H7 (cell line): Measurements from ENCODE around the gene TRIP10. TPM values are rescaled to one million over a fixed set of nuclear protein-coding genes. Genes with fewer than 3 reads are reported as not detected.

ENCODE experiments used
- DNase-seq: peaks from one replicate; pipeline ENCODE4 v3.0.0; 2012
- H3K27me3 ChIP-seq: 2 replicates; pipeline ENCODE4 v1.6.0; 2011; ENCODE audit warnings: mild to moderate bottlenecking, low read length; ENCODE audit not compliant: control insufficient read depth, insufficient read depth
- H3K36me3 ChIP-seq: replicated peaks from 2 replicates; pipeline ENCODE4 v1.5.1; 2011; ENCODE audit warnings: low read length; ENCODE audit not compliant: control insufficient read depth, insufficient read depth
- H3K4me3 ChIP-seq: 2 replicates; pipeline ENCODE4 v1.5.1; 2011; ENCODE audit warnings: low read depth, mild to moderate bottlenecking, control low read depth, low read length, moderate library complexity; ENCODE audit not compliant: insufficient read depth
- total RNA-seq: library from RNA; depleted of rRNA; stranded (reverse); fragments of >200 nt; shearing (Covaris generic); gene quantifications from 2 replicates; pipeline ENCODE4 v1.2.3, GENCODE V29; 2014

TRIP10 gene
- total RNA-seq, 1 experiment from 2014 or later = 92.2 TPM

DNA sequence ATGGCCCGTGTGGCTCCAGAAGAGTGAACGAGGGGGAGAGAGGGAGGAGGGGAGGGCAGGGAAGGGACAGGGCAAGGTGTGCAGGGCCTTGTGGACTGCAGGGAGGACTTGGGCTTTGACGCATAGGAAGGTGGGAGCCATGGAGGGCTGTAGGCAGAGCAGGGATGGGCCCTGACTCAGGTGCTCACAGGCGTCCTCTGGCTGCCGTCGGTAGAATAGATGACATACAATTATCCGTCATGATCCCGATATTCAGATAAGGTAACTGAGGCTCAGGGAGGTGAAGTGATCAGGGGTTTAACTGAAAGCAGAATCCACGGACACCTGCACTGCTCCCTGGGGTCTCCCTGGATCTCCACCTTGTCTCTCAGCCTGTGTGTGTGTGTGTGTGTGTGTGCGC, 22.4 kb upstream of the TRIP10 start:
- no peaks in the 10 kb centered on the region for H3K27me3 ChIP-seq
- H3K36me3 ChIP-seq = no peaks in the 10 kb centered on the region
- H3K4me3 ChIP-seq = no peak overlapping the region
- peak; percentile 51 for DNase-seq

DNA sequence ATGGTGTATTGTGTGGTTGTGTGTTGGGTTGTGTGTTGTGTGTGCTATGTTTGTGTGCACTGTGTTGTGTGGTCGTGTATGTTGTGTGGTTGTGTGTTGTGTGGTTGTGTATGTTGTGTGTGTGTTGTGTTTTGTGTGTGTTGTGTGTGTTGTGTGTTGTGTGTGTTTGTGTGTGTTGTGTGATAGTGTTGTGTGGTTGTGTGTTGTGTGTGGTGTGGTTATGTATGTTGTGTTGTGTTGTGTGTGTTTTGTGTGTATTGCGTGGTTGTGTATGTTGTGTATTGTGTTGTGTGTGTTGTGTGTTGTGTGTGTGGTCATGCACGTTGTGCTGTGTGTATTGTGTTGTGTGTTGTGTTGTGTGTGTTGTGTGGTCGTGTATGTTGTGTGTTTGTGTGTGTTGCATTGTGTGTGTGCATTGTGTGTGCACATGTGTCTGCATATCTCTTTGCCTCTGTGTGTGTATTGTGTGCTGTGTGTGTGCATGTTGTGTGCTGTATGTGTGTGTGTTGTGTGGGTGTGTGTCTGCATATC, 22.0 kb upstream of the TRIP10 start:
- Histone ChIP-seq H3K27me3 (no peaks in the 10 kb centered on the region), H3K4me3 (peak overlapping the region; percentile 44), H3K36me3 (no peaks in the 10 kb centered on the region)
- DNase-seq = no peak

DNA sequence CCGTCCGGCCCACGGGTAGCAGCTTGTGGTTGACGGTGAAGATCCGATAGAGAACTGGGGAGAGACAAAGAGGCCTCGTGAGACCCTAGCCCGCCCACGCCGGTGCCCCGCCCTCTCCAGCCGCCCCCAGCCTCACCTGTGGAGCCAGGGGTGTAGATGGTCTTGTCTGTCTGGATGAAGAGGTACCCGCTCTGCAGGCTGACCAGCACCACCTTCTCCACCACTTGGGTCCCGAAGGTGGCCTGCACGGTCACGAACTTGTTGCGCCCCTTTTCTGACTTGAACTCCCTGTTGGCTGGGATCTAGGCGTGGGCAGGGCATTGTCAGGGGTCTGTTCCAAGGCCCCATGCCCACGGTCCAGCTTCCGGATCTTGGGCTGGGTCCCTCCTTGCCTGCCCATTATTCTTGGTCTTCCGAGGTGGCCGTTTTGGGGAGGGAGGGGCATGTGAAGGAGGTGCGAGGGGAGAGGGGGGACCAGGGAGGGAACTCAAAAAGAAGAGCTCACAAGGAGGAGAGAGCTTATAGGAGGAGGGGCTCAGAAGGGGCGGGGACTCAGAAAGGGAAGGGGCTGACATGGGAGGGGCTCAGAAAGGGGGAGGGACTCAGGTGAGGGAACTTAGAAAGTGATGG, 21.3 kb upstream of the TRIP10 start:
- H3K36me3 ChIP-seq = no peaks in the 10 kb centered on the region
- no peaks in the 10 kb centered on the region for H3K27me3 ChIP-seq
- peak; percentile 92 for DNase-seq
- H3K4me3 ChIP-seq = peak overlapping the region; percentile 44

DNA sequence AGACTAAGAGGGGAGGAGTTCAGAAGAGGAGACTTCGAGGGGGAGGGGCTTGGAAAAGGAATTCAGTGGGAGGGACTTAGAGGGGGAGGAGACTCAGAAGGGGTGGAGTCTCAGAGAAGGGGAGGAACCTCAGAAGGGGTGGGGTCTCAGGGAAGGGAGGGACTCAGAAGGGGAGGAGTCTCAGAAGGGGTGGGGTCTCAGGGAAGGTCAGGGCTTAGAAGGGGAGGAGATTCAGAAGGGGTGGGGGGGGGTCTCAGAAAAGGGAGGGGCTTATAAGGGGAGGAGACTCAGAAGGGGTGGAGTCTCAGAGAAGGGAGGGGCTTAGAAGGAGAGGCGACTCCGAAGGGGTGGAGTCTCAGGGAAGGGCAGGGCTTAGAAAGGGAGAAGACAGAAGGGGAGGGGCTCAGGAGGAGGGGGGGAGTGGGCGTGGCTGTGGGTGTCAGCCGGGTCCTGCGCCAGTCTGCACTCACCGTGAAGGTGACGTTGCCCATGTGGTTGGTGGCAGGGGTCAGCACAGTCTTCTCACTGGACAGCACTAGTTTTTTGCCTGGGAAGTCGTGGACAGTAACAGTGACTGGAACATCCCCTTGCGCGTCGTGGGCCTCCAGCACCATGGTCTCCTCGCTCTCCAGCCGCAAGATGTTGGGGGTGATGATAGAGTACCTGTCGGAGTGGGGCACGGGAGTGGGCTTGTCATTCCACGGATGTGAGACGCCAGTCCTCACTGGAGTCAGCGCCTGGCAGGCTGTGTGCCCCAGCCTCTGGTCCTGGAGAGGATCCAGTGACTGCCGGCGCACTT, 20.5 kb upstream of the TRIP10 start:
- Histone ChIP-seq H3K36me3 (no peaks in the 10 kb centered on the region), H3K27me3 (no peaks in the 10 kb centered on the region), H3K4me3 (no peak overlapping the region)
- DNase-seq = peak; percentile 97

DNA sequence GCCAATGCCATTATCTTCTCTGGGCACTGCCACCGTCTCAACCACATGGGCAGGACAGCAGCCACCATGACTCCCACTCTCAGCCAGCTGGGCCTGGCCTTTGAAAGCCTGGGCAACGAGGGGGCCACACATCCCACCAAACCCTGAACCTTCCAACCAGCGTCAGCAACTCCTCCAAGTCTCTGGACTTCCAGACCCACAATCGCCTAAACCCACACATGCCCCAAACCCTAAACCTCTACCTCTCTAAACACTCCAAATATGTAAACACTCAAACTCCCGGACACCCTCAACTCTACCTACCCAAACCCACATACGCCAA, 20.0 kb upstream of the TRIP10 start:
- Histone ChIP-seq H3K27me3 (no peaks in the 10 kb centered on the region), H3K4me3 (no peak overlapping the region), H3K36me3 (no peaks in the 10 kb centered on the region)
- no peak for DNase-seq

DNA sequence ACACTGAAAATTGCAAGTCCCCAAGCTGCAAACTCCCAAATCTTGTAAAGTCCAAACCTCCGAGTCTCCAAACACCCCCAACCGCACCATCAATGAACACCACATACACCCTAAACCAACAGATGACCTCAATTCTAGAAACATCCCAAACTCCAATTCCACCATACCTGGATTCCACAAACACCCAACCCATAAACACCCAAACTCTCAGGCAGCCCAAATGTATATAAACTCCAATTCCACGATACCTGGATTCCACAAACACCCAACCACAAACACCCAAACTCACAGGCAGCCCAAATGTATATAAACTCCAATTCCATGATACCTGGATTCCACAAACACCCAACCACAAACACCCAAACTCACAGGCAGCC, 19.5 kb upstream of the TRIP10 start:
- no peak for DNase-seq
- Histone ChIP-seq H3K27me3 (no peaks in the 10 kb centered on the region), H3K36me3 (no peaks in the 10 kb centered on the region), H3K4me3 (no peak overlapping the region)

DNA sequence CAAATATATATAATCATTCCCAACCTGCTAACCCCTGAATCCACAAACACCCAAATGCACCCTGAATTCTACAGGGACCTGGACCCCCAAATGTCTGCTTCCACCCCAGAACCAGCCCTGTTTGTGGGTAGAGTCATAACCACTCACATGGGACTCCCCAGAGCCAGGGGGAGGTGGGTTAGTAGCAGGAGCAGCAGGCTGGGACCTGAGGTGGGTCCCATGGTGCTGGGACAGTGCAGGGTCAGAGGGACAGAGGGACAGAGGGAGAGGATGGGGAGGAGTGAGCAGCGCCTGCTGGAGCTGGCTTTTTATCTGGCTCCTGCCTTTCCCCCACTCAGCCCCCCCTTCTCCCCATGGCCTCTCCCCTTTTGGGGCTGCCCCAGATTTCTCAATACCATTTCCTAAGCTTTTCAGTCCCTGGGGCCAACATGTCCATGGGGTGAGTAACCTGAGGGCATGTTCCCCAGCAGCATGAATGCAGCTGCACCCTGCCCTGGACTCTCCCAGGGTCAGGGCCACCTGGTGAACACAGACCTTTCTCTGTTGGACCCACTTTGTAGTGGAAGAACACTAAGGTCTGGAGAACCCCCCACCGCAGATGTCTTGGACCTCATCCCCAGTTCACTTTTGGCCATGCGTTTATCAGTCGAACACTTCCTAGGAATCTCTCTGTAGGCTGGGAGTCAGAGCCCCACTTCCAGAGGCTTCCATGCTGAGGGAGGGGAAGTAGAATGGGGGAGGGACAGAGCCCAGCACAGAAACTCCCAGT, 18.9 kb upstream of the TRIP10 start, which contains the start of gene C3:
C3 (minus strand) TSS at position 282 of the 769 bp plus-strand sequence; CDS start at position 221, 61 bp downstream.
- Histone ChIP-seq H3K27me3 (no peaks in the 10 kb centered on the region), H3K4me3 (no peak within 1 kb of the TSS), H3K36me3 (no peaks in the 10 kb centered on the region)
- DNase-seq = peak; percentile 18

DNA sequence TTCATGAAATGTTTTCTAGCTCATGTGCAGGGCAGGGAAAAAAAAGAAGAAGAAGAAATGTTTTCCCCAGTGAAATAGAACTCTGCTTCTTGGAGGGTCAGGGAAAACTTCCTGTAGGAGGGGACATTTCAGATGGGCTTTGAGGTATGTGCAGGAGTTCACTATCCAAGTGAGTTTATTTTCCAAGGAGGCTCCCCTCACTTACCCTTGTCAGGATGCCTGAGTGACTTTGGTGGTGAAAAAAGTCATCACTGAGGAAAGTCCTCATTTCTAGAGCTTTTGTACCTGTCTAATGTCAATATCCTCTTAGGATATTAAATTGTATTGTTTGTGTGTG, 18.4 kb upstream of the TRIP10 start:
- Histone ChIP-seq H3K36me3 (no peaks in the 10 kb centered on the region), H3K4me3 (no peak overlapping the region), H3K27me3 (no peaks in the 10 kb centered on the region)
- DNase-seq = no peak

DNA sequence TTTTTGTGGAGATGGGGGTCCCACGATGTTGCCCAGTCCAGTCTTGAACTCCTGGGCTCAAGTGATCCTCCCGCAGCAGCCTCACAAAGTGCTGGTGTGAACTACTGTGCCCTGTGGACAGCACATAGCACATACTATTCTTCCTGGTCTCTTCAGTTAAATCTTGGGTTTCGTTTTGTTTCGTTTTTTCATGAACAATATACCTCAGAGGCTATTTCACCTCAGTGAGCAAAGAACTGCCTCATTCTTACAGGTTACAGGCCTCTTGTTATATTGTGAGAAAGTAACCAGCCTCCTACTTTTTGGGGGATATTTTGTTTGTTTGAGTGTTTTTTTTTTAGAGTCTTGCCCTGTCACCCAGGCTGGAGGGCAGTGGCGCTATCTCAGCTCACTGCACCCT, 17.7 kb upstream of the TRIP10 start:
- H3K27me3 ChIP-seq = no peaks in the 10 kb centered on the region
- DNase-seq = no peak
- no peak overlapping the region for H3K4me3 ChIP-seq
- no peaks in the 10 kb centered on the region for H3K36me3 ChIP-seq

DNA sequence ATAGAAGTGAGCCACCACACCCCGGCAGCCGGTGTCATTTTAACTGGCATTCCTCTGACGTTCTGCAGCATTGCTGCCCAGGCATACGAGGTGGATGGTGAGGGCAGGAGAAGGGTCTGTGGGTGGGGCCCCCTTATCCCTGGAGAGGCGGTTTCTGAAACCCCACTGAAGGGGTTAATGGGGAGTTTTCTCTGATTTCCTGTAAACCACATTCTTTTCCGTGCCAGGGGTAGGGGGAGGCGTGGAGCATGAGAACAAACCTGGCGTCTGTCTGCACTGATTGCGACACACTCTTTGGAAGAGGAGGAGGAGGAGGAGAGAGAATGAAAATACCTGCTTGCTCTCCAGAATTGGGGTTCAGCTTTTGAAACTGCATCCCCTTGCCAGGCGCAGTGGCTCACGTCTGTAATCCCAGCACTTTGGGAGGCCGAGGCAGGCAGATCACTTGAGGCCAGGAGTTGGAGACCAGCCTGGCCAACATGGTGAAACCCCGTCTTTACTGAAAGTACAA, 16.3 kb upstream of the TRIP10 start:
- DNase-seq = peak; percentile 71
- no peak overlapping the region for H3K4me3 ChIP-seq
- H3K36me3 ChIP-seq = no peaks in the 10 kb centered on the region
- H3K27me3 ChIP-seq = no peaks in the 10 kb centered on the region

DNA sequence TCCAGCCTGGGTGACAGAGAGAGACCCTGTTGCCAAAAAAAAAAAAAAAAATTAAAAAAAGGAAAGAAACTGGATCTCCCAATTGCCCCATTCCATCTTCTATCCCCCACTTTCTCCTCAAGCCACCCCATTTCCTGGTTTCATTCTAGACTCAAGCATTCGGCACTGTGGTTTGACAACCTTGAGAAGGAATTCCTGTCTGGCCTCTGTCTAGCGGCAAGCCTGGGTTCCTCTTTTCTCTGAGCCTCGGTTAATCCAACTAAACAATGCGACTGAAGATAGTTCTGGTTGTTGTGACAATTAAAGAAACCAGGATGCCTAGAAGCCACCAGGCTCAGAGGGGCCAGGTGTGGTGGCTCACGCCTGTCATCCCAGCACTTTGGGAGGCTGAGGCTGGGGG, 15.7 kb upstream of the TRIP10 start:
- H3K36me3 ChIP-seq = no peaks in the 10 kb centered on the region
- H3K27me3 ChIP-seq = no peaks in the 10 kb centered on the region
- DNase-seq = peak; percentile 27
- no peak overlapping the region for H3K4me3 ChIP-seq

DNA sequence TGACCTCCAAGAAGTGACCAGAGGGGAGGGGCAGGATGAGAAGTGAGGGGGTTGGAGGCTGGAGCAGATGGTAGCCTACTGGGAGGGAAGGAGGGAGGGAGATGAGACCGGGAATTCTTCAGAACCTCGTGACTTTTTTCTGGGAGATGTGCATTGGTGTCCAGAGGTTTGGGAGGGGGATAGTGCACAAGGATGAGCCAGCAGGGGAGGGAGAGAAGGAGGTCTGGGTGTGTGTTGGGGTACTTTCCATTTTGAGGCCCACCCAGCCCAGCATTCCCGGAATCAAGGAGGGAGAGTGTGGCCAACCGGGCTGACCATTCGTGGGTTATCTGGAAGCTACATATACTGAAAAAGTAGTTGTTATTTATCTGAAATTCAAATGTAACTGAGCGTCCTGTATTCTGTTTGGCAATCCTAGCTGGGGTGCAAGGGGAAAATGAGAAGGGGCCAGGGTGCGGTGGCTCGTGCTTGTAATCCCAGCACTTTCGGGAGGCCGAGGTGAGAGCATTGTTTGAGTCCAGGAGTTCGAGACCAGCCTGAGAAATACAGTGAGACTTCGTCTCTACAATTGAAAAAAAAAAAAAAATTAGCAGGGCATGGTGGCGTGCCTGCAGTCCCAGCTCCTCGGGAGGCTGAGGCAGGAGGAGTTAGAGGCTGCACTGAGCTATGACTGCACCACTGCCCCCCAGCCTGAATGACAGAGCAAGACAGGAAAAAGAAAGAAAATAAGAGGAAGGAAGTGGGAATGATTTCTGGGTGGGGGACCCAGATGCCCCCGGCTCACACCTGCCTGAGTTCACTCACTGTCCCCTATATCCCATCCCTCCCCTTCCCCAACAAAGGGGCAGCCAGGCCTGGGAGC, 14.6 kb upstream of the TRIP10 start:
- Histone ChIP-seq H3K27me3 (no peaks in the 10 kb centered on the region), H3K36me3 (no peaks in the 10 kb centered on the region), H3K4me3 (no peak overlapping the region)
- peak; percentile 39 for DNase-seq

DNA sequence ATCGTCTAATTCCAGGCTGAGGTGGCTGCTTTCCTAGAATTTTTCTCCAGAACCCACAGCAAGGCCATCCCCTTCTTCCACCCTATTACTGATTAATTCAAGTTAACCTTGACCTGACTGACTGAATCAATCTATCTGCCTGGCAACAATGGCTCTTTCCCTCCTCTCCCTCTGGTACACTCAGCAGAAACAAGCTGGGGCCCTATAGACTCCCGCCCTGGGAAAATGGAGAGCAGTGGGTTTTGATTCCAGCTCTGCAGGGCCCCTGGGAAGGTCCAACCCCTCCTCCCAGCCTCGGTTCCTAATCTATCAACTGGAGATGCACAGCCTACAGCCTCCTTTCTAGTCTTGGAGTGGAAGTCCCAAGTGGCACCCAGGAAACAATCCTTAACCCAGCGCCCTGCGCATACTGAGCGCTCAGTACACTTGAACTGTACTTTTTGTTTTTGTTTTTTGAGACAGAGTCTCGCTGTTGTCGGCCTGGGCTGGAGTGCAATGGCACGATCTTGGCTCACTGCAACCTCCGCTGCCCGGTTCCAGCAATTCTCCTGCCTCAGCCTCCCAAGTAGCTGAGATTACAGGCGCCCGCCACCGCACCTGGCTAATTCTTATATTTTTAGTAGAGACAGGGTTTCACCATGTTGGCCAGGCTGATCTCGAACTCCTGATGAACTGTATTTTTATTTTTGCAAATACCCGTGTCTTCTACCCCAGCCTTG, 13.8 kb upstream of the TRIP10 start:
- H3K36me3 ChIP-seq = no peaks in the 10 kb centered on the region
- no peaks in the 10 kb centered on the region for H3K27me3 ChIP-seq
- no peak overlapping the region for H3K4me3 ChIP-seq
- peak; percentile 24 for DNase-seq
